Neural progenitor cell (in vitro differentiated cells): ENCODE results near the gene GABRG3.

Experiments
- EZH2 ChIP-seq: fragments of 200-600 bp; sonication (generic); IDR thresholded peaks from 2 replicates; pipeline ENCODE4 v1.6.1; 2017; ENCODE audit warnings: antibody characterized with exemption, mild to moderate bottlenecking, moderate library complexity
- EZH2phosphoT487 ChIP-seq: fragments of 200-600 bp; sonication (generic); IDR thresholded peaks from 2 replicates; pipeline ENCODE4 v1.6.1; 2017; ENCODE audit warnings: antibody characterized with exemption
- TF ChIP-seq, protein P1 (sequence below): fragments of 200-600 bp; sonication (generic); IDR thresholded peaks from 2 replicates; pipeline ENCODE4 v1.5.1; 2017; ENCODE audit warnings: antibody characterized with exemption, mild to moderate bottlenecking

GRCh38 chr15:27550635-27551034 is 579.7 kb downstream of the GABRG3 start:
- TF ChIP-seq EZH2 (no peak), EZH2phosphoT487 (no peak)
- TF ChIP-seq, protein P1, sequence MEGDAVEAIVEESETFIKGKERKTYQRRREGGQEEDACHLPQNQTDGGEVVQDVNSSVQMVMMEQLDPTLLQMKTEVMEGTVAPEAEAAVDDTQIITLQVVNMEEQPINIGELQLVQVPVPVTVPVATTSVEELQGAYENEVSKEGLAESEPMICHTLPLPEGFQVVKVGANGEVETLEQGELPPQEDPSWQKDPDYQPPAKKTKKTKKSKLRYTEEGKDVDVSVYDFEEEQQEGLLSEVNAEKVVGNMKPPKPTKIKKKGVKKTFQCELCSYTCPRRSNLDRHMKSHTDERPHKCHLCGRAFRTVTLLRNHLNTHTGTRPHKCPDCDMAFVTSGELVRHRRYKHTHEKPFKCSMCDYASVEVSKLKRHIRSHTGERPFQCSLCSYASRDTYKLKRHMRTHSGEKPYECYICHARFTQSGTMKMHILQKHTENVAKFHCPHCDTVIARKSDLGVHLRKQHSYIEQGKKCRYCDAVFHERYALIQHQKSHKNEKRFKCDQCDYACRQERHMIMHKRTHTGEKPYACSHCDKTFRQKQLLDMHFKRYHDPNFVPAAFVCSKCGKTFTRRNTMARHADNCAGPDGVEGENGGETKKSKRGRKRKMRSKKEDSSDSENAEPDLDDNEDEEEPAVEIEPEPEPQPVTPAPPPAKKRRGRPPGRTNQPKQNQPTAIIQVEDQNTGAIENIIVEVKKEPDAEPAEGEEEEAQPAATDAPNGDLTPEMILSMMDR = no peak
